ENCODE data around the gene TSPAN32.

The TSPAN32 gene

GRCh38 chr11:2268729-2269600 lies 32.8 kb upstream of the TSPAN32 start:
- Histone ChIP-seq H3K27me3 (ENCODE audit: insufficient read depth, low read length, poor library complexity) (no peaks in the 10 kb centered on the region), H3K36me3 (ENCODE audit: insufficient read depth, low read length) (no peaks in the 10 kb centered on the region), H3K79me2 (ENCODE audit: insufficient read depth, low read length) (no peaks in the 10 kb centered on the region), H3K4me1 (ENCODE audit: insufficient read depth, low read length) (peaks cover 61% of the 10 kb centered on the region), H3K4me3 (ENCODE audit: low read depth in 1 of 2, low read length in 2 of 2) (peak overlapping the region; percentile 20 to 60; a peak in 3 of 4 replicates), H3K4me2 (ENCODE audit: insufficient read depth, low read length) (peak overlapping the region; percentile 54), H2AFZ (ENCODE audit: low read depth, low read length) (peak overlapping the region; percentile 70), H3K9me3 (ENCODE audit: insufficient read depth, low read length, severe bottlenecking) (no peaks in the 10 kb centered on the region), H3K27ac (ENCODE audit: low read length) (peak overlapping the region; percentile 96), H3K9ac (ENCODE audit: low read depth, low read length) (peak overlapping the region; percentile 74), H4K20me1 (ENCODE audit: insufficient read depth, low read length) (no peaks in the 10 kb centered on the region)
- DNase-seq (peak; percentile 80), ATAC-seq (ENCODE audit: insufficient read depth, low read depth) (peak; percentile 47)
- no peak for TF ChIP-seq EZH2 (IDR thresholded peaks at IDR 0.05; ENCODE audit: borderline replicate concordance, low read depth, low read length, severe bottlenecking)
- TF ChIP-seq, protein P1, sequence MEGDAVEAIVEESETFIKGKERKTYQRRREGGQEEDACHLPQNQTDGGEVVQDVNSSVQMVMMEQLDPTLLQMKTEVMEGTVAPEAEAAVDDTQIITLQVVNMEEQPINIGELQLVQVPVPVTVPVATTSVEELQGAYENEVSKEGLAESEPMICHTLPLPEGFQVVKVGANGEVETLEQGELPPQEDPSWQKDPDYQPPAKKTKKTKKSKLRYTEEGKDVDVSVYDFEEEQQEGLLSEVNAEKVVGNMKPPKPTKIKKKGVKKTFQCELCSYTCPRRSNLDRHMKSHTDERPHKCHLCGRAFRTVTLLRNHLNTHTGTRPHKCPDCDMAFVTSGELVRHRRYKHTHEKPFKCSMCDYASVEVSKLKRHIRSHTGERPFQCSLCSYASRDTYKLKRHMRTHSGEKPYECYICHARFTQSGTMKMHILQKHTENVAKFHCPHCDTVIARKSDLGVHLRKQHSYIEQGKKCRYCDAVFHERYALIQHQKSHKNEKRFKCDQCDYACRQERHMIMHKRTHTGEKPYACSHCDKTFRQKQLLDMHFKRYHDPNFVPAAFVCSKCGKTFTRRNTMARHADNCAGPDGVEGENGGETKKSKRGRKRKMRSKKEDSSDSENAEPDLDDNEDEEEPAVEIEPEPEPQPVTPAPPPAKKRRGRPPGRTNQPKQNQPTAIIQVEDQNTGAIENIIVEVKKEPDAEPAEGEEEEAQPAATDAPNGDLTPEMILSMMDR (IDR thresholded peaks at IDR 0.05; ENCODE audit: borderline replicate concordance, extremely low read depth, low read length, poor library complexity, severe bottlenecking), result no peak

- Histone ChIP-seq H2AFZ (ENCODE audit: low read depth, low read length) (peak overlapping the region; percentile 70), H3K27ac (ENCODE audit: low read length) (peak overlapping the region; percentile 96), H3K4me1 (ENCODE audit: insufficient read depth, low read length) (peaks cover 53% of the 10 kb centered on the region), H4K20me1 (ENCODE audit: insufficient read depth, low read length) (no peaks in the 10 kb centered on the region), H3K9ac (ENCODE audit: low read depth, low read length) (peak overlapping the region; percentile 74), H3K9me3 (ENCODE audit: insufficient read depth, low read length, severe bottlenecking) (no peaks in the 10 kb centered on the region), H3K27me3 (ENCODE audit: insufficient read depth, low read length, poor library complexity) (no peaks in the 10 kb centered on the region), H3K4me3 (ENCODE audit: low read depth in 1 of 2, low read length in 2 of 2) (peak overlapping the region; percentile 20 to 60; a peak in 3 of 4 replicates), H3K79me2 (ENCODE audit: insufficient read depth, low read length) (no peaks in the 10 kb centered on the region), H3K4me2 (ENCODE audit: insufficient read depth, low read length) (peak overlapping the region; percentile 54), H3K36me3 (ENCODE audit: insufficient read depth, low read length) (no peaks in the 10 kb centered on the region)
- no peak for DNase-seq
- TF ChIP-seq, protein P1 (IDR thresholded peaks at IDR 0.05; ENCODE audit: borderline replicate concordance, extremely low read depth, low read length, poor library complexity, severe bottlenecking), result no peak
- no peak for TF ChIP-seq EZH2 (IDR thresholded peaks at IDR 0.05; ENCODE audit: borderline replicate concordance, low read depth, low read length, severe bottlenecking)
- peak; percentile 17; the same call in 2 of the 3 replicates for ATAC-seq (ENCODE audit: insufficient read depth, low read depth)
Measured at GRCh38 chr11:2269601-2270321, 32.1 kb upstream of the TSPAN32 start.

DNA sequence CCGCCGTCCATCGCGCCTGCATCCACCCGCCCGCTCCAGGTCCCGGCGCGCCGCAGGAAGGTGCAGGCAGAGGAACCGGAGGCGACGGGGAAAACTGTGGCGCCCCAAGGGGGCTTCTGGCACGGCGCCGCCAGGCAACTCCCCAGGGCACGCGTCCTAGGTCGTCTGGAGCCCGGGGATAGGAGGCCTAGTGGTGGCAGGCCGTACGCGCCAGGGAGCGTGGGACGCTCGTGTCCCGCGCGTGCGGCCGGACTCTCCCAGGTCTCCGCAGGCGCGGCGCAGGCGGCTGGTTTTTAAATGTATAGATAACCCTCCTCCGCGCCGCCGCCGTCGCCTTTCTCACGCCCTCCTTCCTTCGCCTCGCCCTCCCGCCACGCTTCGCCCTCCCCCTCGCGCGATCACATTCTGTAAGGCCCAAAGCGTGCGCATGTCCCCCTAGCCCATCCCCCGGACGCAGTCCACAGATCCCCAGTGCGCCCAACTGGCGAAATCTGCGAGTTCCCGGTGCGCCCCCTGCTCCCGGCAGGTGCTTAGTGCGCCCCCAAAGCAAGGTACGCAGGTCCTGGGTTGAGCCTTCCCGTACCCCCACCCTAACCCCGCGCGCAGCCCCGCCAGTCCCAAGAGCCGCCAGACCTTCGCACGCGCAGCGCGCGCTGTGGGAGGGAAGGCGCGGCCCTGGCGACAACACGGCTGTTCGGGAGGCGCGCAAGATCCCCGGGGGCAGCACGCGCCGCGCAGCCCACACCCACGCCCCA lies 31.3 kb upstream of the TSPAN32 start, which contains the start of gene ASCL2:
TSS of gene ASCL2 (minus strand) at position 267 of the 755 bp plus-strand sequence. CDS start at position 11, 256 bp downstream.
- no peaks in the 10 kb centered on the region for H3K27me3 ChIP-seq (ENCODE audit: insufficient read depth, low read length, poor library complexity)

More for the DNA sequence above, 31.3 kb upstream of the TSPAN32 start, which contains the start of gene ASCL2:
- H3K36me3 ChIP-seq (ENCODE audit: insufficient read depth, low read length), result no peaks in the 10 kb centered on the region
- DNase-seq, result no peak
- peak within 1 kb of the TSS; percentile 74 for H3K9ac ChIP-seq (ENCODE audit: low read depth, low read length)
- peaks cover 46% of the 10 kb centered on the region for H3K4me1 ChIP-seq (ENCODE audit: insufficient read depth, low read length)
- H3K9me3 ChIP-seq (ENCODE audit: insufficient read depth, low read length, severe bottlenecking), result no peaks in the 10 kb centered on the region
- peak within 1 kb of the TSS; percentile 96 for H3K27ac ChIP-seq (ENCODE audit: low read length)
- H3K4me3 ChIP-seq (ENCODE audit: low read depth in 1 of 2, low read length in 2 of 2), result peak within 1 kb of the TSS; percentile 20 to 60; a peak in 3 of 4 replicates
- TF ChIP-seq, protein P1 (IDR thresholded peaks at IDR 0.05; ENCODE audit: borderline replicate concordance, extremely low read depth, low read length, poor library complexity, severe bottlenecking), result no peak
- no peak for TF ChIP-seq EZH2 (IDR thresholded peaks at IDR 0.05; ENCODE audit: borderline replicate concordance, low read depth, low read length, severe bottlenecking)
- H2AFZ ChIP-seq (ENCODE audit: low read depth, low read length), result peak within 1 kb of the TSS; percentile 70
- peak within 1 kb of the TSS; percentile 54 for H3K4me2 ChIP-seq (ENCODE audit: insufficient read depth, low read length)
- H4K20me1 ChIP-seq (ENCODE audit: insufficient read depth, low read length), result no peaks in the 10 kb centered on the region
- no peak for ATAC-seq (ENCODE audit: insufficient read depth, low read depth)
- no peaks in the 10 kb centered on the region for H3K79me2 ChIP-seq (ENCODE audit: insufficient read depth, low read length)
